Right atrium auricular region (tissue), 2 donors: Measurements from ENCODE around the gene GPRASP2. TPM values are rescaled to one million over a fixed set of nuclear protein-coding genes. Genes with fewer than 3 reads are reported as not detected.
A peak's percentile ranks its signal among the peaks of the same experiment; 100 is the strongest.
"Not testable (repeated sequence)": the region's sequence is repeated elsewhere in the genome, so short reads cannot be mapped to it uniquely, and the experiment has no call there.

Experiments
- DNase-seq: peaks from one replicate; pipeline ENCODE4 v3.0.0-alpha.2; 2019; ENCODE audit warnings: low spot score
- H3K27ac ChIP-seq, 2 donors: fragments of 200-600 bp; sonication (generic); 1 replicate in 1 of 2; 2 replicates in 1 of 2; pipeline ENCODE4 v1.5.1; 2016 to 2019
- H3K27me3 ChIP-seq, 2 donors: fragments of 200-600 bp; sonication (generic); one replicate each; pipeline versions ENCODE4 v1.5.1 to v1.6.0; 2017 to 2019
- H3K36me3 ChIP-seq: fragments of 200-600 bp; sonication (generic); one replicate; pipeline ENCODE4 v1.5.1; 2016
- H3K4me1 ChIP-seq, 2 donors: fragments of 200-600 bp; sonication (generic); one replicate each; pipeline versions ENCODE4 v1.5.1 to v1.6.0; 2017 to 2019
- H3K4me3 ChIP-seq, 2 donors: fragments of 200-600 bp; sonication (generic); 1 replicate in 1 of 2; 2 replicates in 1 of 2; pipeline ENCODE4 v1.5.1; 2017 to 2019; ENCODE audit warnings: mild to moderate bottlenecking in 1 of 2, moderate library complexity in 1 of 2
- H3K9me3 ChIP-seq, 2 donors: fragments of 200-600 bp; sonication (generic); one replicate each; pipeline ENCODE4 v1.5.1; 2019
- total RNA-seq, 2 donors: library from RNA; depleted of rRNA; stranded (reverse); fragments of >200 nt; gene quantifications; one replicate each; pipeline ENCODE4 v1.1.0, GENCODE V29; 2016
- TF ChIP-seq, protein P1 (sequence below), 2 donors: fragments of 200-600 bp; sonication (generic); IDR thresholded peaks; one replicate each; pipeline ENCODE4 v1.5.1; 2019; ENCODE audit warnings: antibody characterized with exemption in 2 of 2

The GPRASP2 gene
- total RNA-seq, result 10 to 100 TPM; 14.8 to 21.9 TPM

DNA sequence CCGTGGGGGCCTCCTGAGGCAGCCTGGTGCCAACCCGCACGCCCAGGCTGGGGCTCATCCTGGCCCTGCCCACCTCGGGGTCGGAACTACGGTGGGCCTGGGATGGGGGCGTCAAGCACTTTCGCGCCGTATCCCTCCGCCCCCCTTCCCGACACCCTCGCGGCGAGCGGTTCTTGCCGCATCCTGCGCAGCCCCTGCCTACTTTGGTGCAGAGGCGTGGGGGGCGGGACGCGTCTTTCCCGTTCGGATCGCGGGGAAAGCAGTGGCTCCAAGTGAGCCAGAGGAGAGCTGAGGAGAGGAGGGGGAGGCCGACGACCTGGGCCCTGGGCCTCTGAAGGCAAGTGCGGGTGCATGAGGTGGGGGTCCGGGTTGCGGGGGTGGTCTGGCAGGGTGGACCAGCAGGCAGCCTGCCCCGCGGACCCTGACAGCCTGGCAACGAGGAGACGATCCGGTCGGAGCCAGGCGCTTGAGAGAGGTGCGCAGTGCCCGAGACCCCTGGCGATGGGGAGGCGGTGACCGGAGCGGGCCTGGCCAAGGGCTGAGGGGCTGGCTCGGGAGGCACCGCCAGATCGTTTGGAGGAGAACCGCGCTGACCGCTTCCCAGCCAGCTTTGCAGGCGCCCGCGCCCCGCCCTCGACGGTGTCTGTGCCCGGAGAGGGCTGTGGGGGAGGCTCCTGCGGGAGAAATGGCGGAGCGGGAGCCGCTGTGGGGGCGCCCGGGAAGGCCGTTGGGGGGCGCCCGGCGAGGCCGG lies at the start of gene GPRASP2:
TSS of gene GPRASP2 (plus strand) at position 233 of the 751 bp plus-strand sequence. CDS start 2,422 bp downstream, outside the sequence.
- Histone ChIP-seq H3K4me1 (no peaks in the 10 kb centered on the region), H3K9me3 (no peaks in the 10 kb centered on the region), H3K4me3 (peak within 1 kb of the TSS; percentile 59 to 66), H3K27me3 (no peaks in the 10 kb centered on the region), H3K27ac (peak within 1 kb of the TSS; percentile 76 to 84), H3K36me3 (no peaks in the 10 kb centered on the region)
- no peak for DNase-seq
- TF ChIP-seq, protein P1, sequence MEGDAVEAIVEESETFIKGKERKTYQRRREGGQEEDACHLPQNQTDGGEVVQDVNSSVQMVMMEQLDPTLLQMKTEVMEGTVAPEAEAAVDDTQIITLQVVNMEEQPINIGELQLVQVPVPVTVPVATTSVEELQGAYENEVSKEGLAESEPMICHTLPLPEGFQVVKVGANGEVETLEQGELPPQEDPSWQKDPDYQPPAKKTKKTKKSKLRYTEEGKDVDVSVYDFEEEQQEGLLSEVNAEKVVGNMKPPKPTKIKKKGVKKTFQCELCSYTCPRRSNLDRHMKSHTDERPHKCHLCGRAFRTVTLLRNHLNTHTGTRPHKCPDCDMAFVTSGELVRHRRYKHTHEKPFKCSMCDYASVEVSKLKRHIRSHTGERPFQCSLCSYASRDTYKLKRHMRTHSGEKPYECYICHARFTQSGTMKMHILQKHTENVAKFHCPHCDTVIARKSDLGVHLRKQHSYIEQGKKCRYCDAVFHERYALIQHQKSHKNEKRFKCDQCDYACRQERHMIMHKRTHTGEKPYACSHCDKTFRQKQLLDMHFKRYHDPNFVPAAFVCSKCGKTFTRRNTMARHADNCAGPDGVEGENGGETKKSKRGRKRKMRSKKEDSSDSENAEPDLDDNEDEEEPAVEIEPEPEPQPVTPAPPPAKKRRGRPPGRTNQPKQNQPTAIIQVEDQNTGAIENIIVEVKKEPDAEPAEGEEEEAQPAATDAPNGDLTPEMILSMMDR (IDR thresholded peaks at IDR 0.05), result no peak

DNA sequence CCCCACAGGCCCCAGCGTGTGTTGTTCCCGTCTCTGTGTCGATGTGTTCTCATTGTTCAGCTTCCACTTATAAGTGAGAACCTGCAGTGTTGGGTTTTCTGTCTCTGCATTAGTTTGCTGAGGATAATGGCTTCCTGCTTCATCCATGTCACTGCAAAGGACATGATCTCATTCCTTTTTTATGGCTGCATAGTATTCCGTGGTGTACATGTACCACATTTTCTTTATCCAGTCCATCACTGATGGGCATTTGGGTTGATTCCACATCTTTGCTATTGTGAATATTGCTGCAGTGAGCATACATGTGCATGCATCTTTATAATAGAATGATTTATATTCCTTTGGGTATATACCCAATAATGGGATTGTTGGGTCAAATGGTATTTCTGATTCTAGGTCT lies 48.4 kb upstream of the GPRASP2 start:
- not testable (repeated sequence) for H3K27me3 ChIP-seq, H3K4me3 ChIP-seq, H3K36me3 ChIP-seq, H3K27ac ChIP-seq, H3K4me1 ChIP-seq, DNase-seq
- H3K9me3 ChIP-seq, result peaks cover 0 to 27% of the 10 kb centered on the region in 2 donors

DNA sequence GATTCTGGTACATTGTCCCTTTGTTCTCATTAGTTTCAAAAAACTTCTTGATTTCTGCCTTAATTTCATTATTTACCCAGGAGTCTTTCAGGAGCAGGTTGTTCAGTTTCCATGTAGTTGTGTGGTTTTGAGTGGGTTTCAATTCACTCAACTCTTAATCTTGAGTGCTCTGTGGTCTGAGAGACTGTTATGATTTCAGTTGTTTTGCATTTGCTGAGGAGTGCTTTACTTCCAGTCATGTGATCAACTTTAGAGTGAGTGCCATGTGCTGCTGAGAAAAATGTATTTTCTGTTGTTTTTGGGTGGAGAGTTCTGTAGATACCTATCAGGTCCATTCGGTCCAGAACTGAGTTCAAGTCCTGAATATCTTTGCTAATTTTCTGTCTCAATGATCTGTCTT lies 45.2 kb upstream of the GPRASP2 start:
- not testable (repeated sequence) for H3K27ac ChIP-seq, DNase-seq

DNA sequence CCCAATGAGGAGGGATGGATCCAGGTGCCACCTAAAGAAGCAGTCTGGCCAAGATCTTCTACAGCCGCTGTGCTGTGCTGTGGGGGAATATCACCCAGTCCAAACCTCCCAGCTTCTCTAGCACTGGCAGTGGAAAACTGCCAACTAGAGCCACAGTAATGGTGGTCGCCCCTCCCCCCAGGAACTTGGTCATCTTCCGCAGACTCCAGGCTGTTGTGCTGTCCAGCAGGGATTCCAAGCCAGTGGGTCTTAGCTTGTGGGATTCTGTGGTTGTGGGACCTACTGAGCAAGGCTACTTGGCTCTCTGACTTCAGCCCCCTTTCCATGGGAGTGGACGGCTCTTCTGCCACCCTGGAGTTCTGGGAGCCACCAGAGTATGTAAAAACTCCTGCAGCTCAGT lies 42.7 kb upstream of the GPRASP2 start:
- no peak overlapping the region for H3K4me3 ChIP-seq
- no peak for DNase-seq
- H3K27ac ChIP-seq, result no peak overlapping the region
- H3K4me1 ChIP-seq, result no peaks in the 10 kb centered on the region
- H3K36me3 ChIP-seq, result no peaks in the 10 kb centered on the region
- H3K9me3 ChIP-seq, result peaks cover 0 to 20% of the 10 kb centered on the region in 2 donors
- TF ChIP-seq, protein P1 (IDR thresholded peaks at IDR 0.05), result no peak
- H3K27me3 ChIP-seq, result no peaks in the 10 kb centered on the region

More for the DNA sequence above, 45.2 kb upstream of the GPRASP2 start:
- not testable (repeated sequence) for H3K4me1 ChIP-seq, H3K27me3 ChIP-seq, H3K4me3 ChIP-seq, H3K36me3 ChIP-seq
- peaks cover 0 to 27% of the 10 kb centered on the region in 2 donors for H3K9me3 ChIP-seq

DNA sequence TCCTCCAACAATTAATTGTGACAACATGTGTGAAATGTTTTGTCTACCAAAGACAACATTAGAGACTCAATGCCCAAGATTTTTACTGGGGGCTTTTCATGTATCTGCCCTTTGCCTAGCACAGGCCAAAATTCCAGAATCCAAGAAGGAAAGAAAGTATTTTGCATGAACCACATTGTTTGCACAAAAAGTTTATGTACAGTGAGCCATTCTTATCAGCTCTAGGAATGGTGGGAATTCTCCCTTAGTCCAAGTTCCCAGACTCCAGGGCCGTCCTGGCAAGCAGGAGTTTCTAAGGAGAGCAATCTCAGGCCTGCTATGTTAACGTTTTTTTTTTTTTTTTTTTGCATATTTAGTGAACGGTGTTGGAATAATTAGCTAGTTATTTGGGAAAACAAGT lies 39.4 kb upstream of the GPRASP2 start:
- no peaks in the 10 kb centered on the region for H3K4me1 ChIP-seq
- H3K36me3 ChIP-seq, result no peaks in the 10 kb centered on the region
- H3K9me3 ChIP-seq, result no peaks in the 10 kb centered on the region
- H3K27ac ChIP-seq, result no peak overlapping the region
- H3K4me3 ChIP-seq, result no peak overlapping the region
- DNase-seq, result no peak
- TF ChIP-seq, protein P1 (IDR thresholded peaks at IDR 0.05), result no peak
- H3K27me3 ChIP-seq, result no peaks in the 10 kb centered on the region

DNA sequence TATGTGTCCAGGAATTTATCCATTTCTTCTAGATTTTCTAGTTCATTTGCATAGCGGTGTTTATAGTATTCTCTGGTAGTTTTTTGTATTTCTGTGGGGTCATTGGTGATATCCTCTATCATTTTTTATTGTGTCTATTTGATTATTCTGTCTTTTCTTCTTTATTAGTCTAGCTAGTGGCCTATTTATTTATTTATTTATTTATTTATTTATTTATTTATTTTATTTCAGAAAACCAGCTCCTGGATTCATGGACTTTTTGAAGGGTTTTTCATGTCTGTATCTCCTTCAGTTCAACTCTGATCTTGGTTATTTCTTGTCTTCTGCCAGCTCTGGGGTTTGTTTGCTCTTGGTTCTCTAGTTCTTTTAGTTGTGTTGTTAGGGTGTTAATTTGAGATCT lies 34.8 kb upstream of the GPRASP2 start:
- H3K9me3 ChIP-seq, result peaks cover 7 to 22% of the 10 kb centered on the region in 2 donors
- not testable (repeated sequence) for H3K4me3 ChIP-seq, H3K27ac ChIP-seq, H3K36me3 ChIP-seq, H3K27me3 ChIP-seq, H3K4me1 ChIP-seq, DNase-seq

DNA sequence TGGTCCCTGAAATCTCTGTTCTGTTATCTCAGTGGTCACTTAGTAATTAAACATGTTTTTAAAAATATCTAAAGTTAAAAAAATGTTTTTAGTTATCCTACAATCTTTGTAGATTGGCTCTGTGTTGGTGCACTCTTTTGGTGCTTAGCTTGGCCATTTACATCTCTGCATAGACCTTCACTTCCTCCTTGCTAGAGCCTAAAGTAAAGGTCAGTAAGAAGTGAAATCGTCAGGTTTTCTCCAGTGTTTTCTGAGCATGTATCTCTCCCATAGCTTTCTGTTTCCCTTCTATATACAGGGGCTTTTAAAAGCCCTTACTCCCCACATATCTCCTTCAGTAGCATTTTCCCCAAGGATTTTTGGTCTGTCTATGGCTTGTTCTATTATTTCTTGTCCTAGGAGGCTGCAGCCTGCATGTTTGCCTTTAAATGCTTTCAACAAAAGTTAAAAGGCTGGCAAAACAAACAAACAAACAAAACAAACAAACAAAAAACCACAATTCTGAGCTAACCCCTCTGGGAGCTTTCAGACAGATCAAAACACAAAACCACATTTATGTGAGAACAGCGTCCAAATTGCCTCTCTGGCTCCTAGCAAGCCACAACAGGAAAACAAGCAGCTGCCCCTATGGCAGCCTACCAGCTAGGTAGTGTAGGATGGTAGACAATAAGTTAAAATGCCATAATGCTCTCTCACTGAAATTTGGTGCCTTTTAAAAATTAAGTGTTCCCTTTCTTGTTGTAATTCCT lies 27.3 kb upstream of the GPRASP2 start:
- no peak overlapping the region for H3K4me3 ChIP-seq
- H3K27ac ChIP-seq, result no peak overlapping the region
- no peaks in the 10 kb centered on the region for H3K27me3 ChIP-seq
- H3K36me3 ChIP-seq, result no peaks in the 10 kb centered on the region
- TF ChIP-seq, protein P1 (IDR thresholded peaks at IDR 0.05), result no peak
- peaks cover 7 to 28% of the 10 kb centered on the region in 2 donors for H3K9me3 ChIP-seq
- DNase-seq, result no peak
- H3K4me1 ChIP-seq, result no peaks in the 10 kb centered on the region
